H9 (cell line): Measurements from ENCODE around the gene SH3GL1. TPM values are rescaled to one million over a fixed set of nuclear protein-coding genes. Genes with fewer than 3 reads are reported as not detected.
A peak's percentile ranks its signal among the peaks of the same experiment; 100 is the strongest.

Experiments
- DNase-seq: peaks from one replicate; pipeline ENCODE4 v3.0.0-alpha.2; 2017
- H2AFZ ChIP-seq: one replicate; pipeline ENCODE4 v1.6.1; 2013; ENCODE audit warnings: mild to moderate bottlenecking, low read length, control low read depth, moderate library complexity
- H2AK5ac ChIP-seq: 2 replicates; pipeline ENCODE4 v1.6.1; 2013; ENCODE audit warnings: low read length, control low read depth, mixed read lengths; ENCODE audit not compliant: insufficient read length
- H2BK120ac ChIP-seq: one replicate; pipeline ENCODE4 v1.6.1; 2013; ENCODE audit warnings: low read depth, mild to moderate bottlenecking, low read length, control low read depth, inconsistent platforms; ENCODE audit not compliant: poor library complexity, severe bottlenecking
- H2BK12ac ChIP-seq: 2 replicates; pipeline ENCODE4 v1.6.1; 2013; ENCODE audit warnings: low read length, control low read depth, mixed read lengths, low read depth; ENCODE audit not compliant: insufficient read length
- H2BK15ac ChIP-seq: 2 replicates; pipeline ENCODE4 v1.6.1; 2013; ENCODE audit warnings: low read depth, low read length, control low read depth
- H2BK20ac ChIP-seq: one replicate; pipeline ENCODE4 v1.6.1; 2013; ENCODE audit warnings: low read depth, mild to moderate bottlenecking, low read length, control low read depth, inconsistent platforms; ENCODE audit not compliant: poor library complexity, severe bottlenecking
- H2BK5ac ChIP-seq: 2 replicates; pipeline ENCODE4 v1.6.1; 2013; ENCODE audit warnings: low read length, control low read depth, mixed read lengths; ENCODE audit not compliant: insufficient read length
- H3K14ac ChIP-seq: 2 replicates; pipeline ENCODE4 v1.6.1; 2013; ENCODE audit warnings: low read length, control low read depth; ENCODE audit not compliant: insufficient read depth
- H3K18ac ChIP-seq: 2 replicates; pipeline ENCODE4 v1.6.1; 2013; ENCODE audit warnings: low read depth, mild to moderate bottlenecking, mixed read lengths, low read length, control low read depth; ENCODE audit not compliant: insufficient read length
- H3K23ac ChIP-seq: 2 replicates; pipeline ENCODE4 v1.6.1; 2013; ENCODE audit warnings: low read length, control low read depth, mixed read lengths, low read depth; ENCODE audit not compliant: insufficient read length
- H3K23me2 ChIP-seq: 2 replicates; pipeline ENCODE4 v1.6.1; 2013; ENCODE audit warnings: low read depth, mild to moderate bottlenecking, mixed read lengths, low read length, control low read depth; ENCODE audit not compliant: insufficient read length, poor library complexity, severe bottlenecking
- H3K27ac ChIP-seq: 2 replicates; pipeline ENCODE4 v1.5.1; 2013; ENCODE audit warnings: low read length, control low read depth, mixed read lengths, low read depth; ENCODE audit not compliant: insufficient read length
- H3K27me3 ChIP-seq: 2 replicates; pipeline ENCODE4 v1.6.1; 2013; ENCODE audit warnings: low read length, control low read depth, inconsistent platforms; ENCODE audit not compliant: insufficient read depth
- H3K4ac ChIP-seq: 2 replicates; pipeline ENCODE4 v1.6.1; 2013; ENCODE audit warnings: low read depth, mild to moderate bottlenecking, control low read depth, inconsistent platforms, low read length, moderate library complexity
- H3K4me1 ChIP-seq: 2 replicates; pipeline ENCODE4 v1.6.1; 2013; ENCODE audit warnings: low read length, control low read depth, inconsistent platforms; ENCODE audit not compliant: insufficient read depth
- H3K4me2 ChIP-seq: 2 replicates; pipeline ENCODE4 v1.6.1; 2013; ENCODE audit warnings: low read length, control low read depth, mixed read lengths; ENCODE audit not compliant: insufficient read length, insufficient read depth
- H3K56ac ChIP-seq: 2 replicates; pipeline ENCODE4 v1.6.1; 2013; ENCODE audit warnings: low read depth, mild to moderate bottlenecking, mixed read lengths, low read length, control low read depth; ENCODE audit not compliant: insufficient read length
- H3K79me1 ChIP-seq: 2 replicates; pipeline ENCODE4 v1.6.1; 2013; ENCODE audit warnings: low read depth, mild to moderate bottlenecking, moderate library complexity, low read length, control low read depth, inconsistent platforms; ENCODE audit not compliant: insufficient read depth, poor library complexity, severe bottlenecking
- H3K79me2 ChIP-seq: 2 replicates; pipeline ENCODE4 v1.6.1; 2013; ENCODE audit warnings: low read length, control low read depth, inconsistent platforms; ENCODE audit not compliant: insufficient read depth
- H3K9ac ChIP-seq: 2 replicates; pipeline ENCODE4 v1.6.1; 2013; ENCODE audit warnings: low read length, control low read depth, mixed read lengths; ENCODE audit not compliant: insufficient read length; ENCODE audit errors: extremely low read depth
- H3K9me3 ChIP-seq: one replicate; pipeline ENCODE4 v1.6.1; 2013; ENCODE audit warnings: low read depth, low read length, inconsistent platforms; ENCODE audit not compliant: control insufficient read depth
- H3T11ph ChIP-seq: one replicate; pipeline ENCODE4 v1.6.1; 2013; ENCODE audit warnings: mild to moderate bottlenecking, low read length, control low read depth, inconsistent platforms
- H4K20me1 ChIP-seq: one replicate; pipeline ENCODE4 v1.6.1; 2013; ENCODE audit not compliant: control insufficient read depth, insufficient read length, insufficient read depth
- H4K5ac ChIP-seq: 2 replicates; pipeline ENCODE4 v1.6.1; 2013; ENCODE audit warnings: low read depth, mild to moderate bottlenecking, mixed read lengths, low read length, control low read depth; ENCODE audit not compliant: insufficient read length
- H4K8ac ChIP-seq: replicated peaks from 2 replicates; pipeline ENCODE4 v1.6.1; 2013; ENCODE audit warnings: low read length, control low read depth, mixed read lengths, low read depth; ENCODE audit not compliant: insufficient read length
- H4K91ac ChIP-seq: 2 replicates; pipeline ENCODE4 v1.6.1; 2013; ENCODE audit warnings: low read depth, mild to moderate bottlenecking, moderate library complexity, mixed read lengths, low read length, control low read depth; ENCODE audit not compliant: insufficient read length
- H3K27ac Mint-ChIP-seq, 3 experiments: 2 replicates in 2 of 3; 3 replicates in 1 of 3; pipeline ENCODE4 v1.8.0; 2020 to 2021; ENCODE audit warnings: mixed read lengths in 3 of 3, mild to moderate bottlenecking in 1 of 3, moderate library complexity in 1 of 3
- H3K27me3 Mint-ChIP-seq: 2 replicates; pipeline ENCODE4 v1.8.0; 2021; ENCODE audit warnings: low read depth, mild to moderate bottlenecking, moderate library complexity, mixed read lengths
- H3K36me3 Mint-ChIP-seq, 3 experiments: 2 replicates in 2 of 3; 3 replicates in 1 of 3; pipeline ENCODE4 v1.8.0; 2020 to 2021; ENCODE audit warnings: low read depth in 3 of 3, mixed read lengths in 3 of 3; ENCODE audit not compliant: insufficient read depth in 1 of 3
- H3K4me1 Mint-ChIP-seq, 2 experiments: 2 replicates each; pipeline ENCODE4 v1.8.0; 2020; ENCODE audit warnings: mixed read lengths in 2 of 2
- H3K4me3 Mint-ChIP-seq, 2 experiments: 2 replicates in 1 of 2; 3 replicates in 1 of 2; pipeline ENCODE4 v1.8.0; 2020 to 2021; ENCODE audit warnings: mild to moderate bottlenecking in 2 of 2, mixed read lengths in 2 of 2, moderate library complexity in 1 of 2
- H3K9me3 Mint-ChIP-seq, 2 experiments: 2 replicates in 1 of 2; 3 replicates in 1 of 2; pipeline ENCODE4 v1.8.0; 2020; ENCODE audit warnings: mild to moderate bottlenecking in 2 of 2, mixed read lengths in 2 of 2, moderate library complexity in 1 of 2
- CTCF ChIP-seq: fragments of 200-600 bp; sonication (generic); conservative IDR thresholded peaks from 3 replicates; pipeline ENCODE4 v1.8.0; 2021; ENCODE audit warnings: antibody characterized with exemption, mild to moderate bottlenecking
- WGBS: extraction: QIAGEN DNeasy Blood & Tissue Kit; methylation state at CpG from one replicate; pipeline ENCODE4 v1.1.7; 2013; ENCODE audit warnings: missing lambda C conversion rate, low lambda C conversion rate, mixed read lengths; ENCODE audit not compliant: insufficient read length; ENCODE audit errors: extremely low coverage; 5-methylcytosine and 5-hydroxymethylcytosine counted together
- total RNA-seq: library from RNA; stranded (reverse); gene quantifications from 2 replicates; pipeline ENCODE4 v1.2.1, GENCODE V29; 2021

Gene SH3GL1
- total RNA-seq, 1 experiment from 2014 or later, result 85.5 TPM

- no peak overlapping the region for H2BK20ac ChIP-seq
- TF ChIP-seq CTCF, result no peak
- no peak overlapping the region for H4K5ac ChIP-seq
- H3K4me3 Mint-ChIP-seq, result peak overlapping the region in 1 of 2 experiments; percentile 12; a peak in 1 of 5 replicates
- H3K79me2 ChIP-seq, result peaks cover 34% of the 10 kb centered on the region; the same call in 1 of the 2 replicates
- no peak overlapping the region for H3K4me2 ChIP-seq
- no peak overlapping the region for H2AK5ac ChIP-seq
- no peaks in the 10 kb centered on the region for H3K27me3 ChIP-seq
- H3K4me1 Mint-ChIP-seq, result peaks cover 34 to 44% of the 10 kb centered on the region in 2 experiments
- H3T11ph ChIP-seq, result no peak overlapping the region
- no peak overlapping the region for H3K14ac ChIP-seq
- no peaks in the 10 kb centered on the region for H3K27me3 Mint-ChIP-seq
- H3K27ac ChIP-seq, result no peak overlapping the region
- H3K4me1 ChIP-seq, result no peaks in the 10 kb centered on the region; the same call in 1 of the 2 replicates
- no peaks in the 10 kb centered on the region for H3K23me2 ChIP-seq
- H3K9ac ChIP-seq, result no peak overlapping the region
- H3K79me1 ChIP-seq, result peaks cover 21% of the 10 kb centered on the region
- H4K8ac ChIP-seq, result no peak overlapping the region
- no peak overlapping the region for H2BK120ac ChIP-seq
- no CpG with 5 or more reads among the region's 9 CpGs for WGBS
- H2AFZ ChIP-seq, result no peak overlapping the region
- peaks cover 5% of the 10 kb centered on the region for H4K20me1 ChIP-seq
- no peak overlapping the region for H3K4ac ChIP-seq
- no peak overlapping the region for H3K56ac ChIP-seq
- H3K36me3 Mint-ChIP-seq, result peaks cover 37 to 84% (median 61%) of the 10 kb centered on the region in 3 experiments
- no peak overlapping the region for H3K18ac ChIP-seq
- DNase-seq, result no peak
- no peak overlapping the region for H2BK15ac ChIP-seq
- H2BK12ac ChIP-seq, result no peak overlapping the region
- no peaks in the 10 kb centered on the region for H3K9me3 ChIP-seq
- no peak overlapping the region for H2BK5ac ChIP-seq
- H3K27ac Mint-ChIP-seq, result peak overlapping the region; percentile 69 to 98 (median 97)
- no peaks in the 10 kb centered on the region for H3K9me3 Mint-ChIP-seq
- H3K23ac ChIP-seq, result no peak overlapping the region
- no peak overlapping the region for H4K91ac ChIP-seq
These were observed 15.9 kb upstream of the SH3GL1 start for GRCh38 chr19:4416268-4416667.
